NCI-H187 (cell line): ENCODE results near the gene EFNA4.

Experiments used
- DNase-seq, 2 experiments: peaks; one replicate each; lab custom pipeline; 2025; lab: John Stamatoyannopoulos, UW

Gene EFNA4

GRCh38 chr1:155063550-155064110 is at the start of gene EFNA4:
Gene EFNA4, plus strand, starts transcription at chr1:155063740. Its CDS starts 84 bp downstream, at chr1:155063824.
- peak in 1 of 2 experiments; percentile 35 for DNase-seq

- DNase-seq = no peak
Measured at GRCh38 chr1:155014709-155015508, 48.6 kb upstream of the EFNA4 start.

GRCh38 chr1:155015527-155016230 is 47.9 kb upstream of the EFNA4 start:
- DNase-seq = no peak

GRCh38 chr1:155016231-155016831 is 47.2 kb upstream of the EFNA4 start:
- no peak for DNase-seq

GRCh38 chr1:155017041-155017945 is 46.2 kb upstream of the EFNA4 start:
- DNase-seq = peak; percentile 87 to 89

- no peak for DNase-seq
Measured at GRCh38 chr1:155017946-155018316, 45.6 kb upstream of the EFNA4 start.

GRCh38 chr1:155018617-155019348 is 44.8 kb upstream of the EFNA4 start:
- no peak for DNase-seq

GRCh38 chr1:155019377-155020245 is 43.9 kb upstream of the EFNA4 start:
- no peak for DNase-seq

GRCh38 chr1:155022136-155022926 is 41.2 kb upstream of the EFNA4 start:
- DNase-seq = no peak

GRCh38 chr1:155022927-155023236 is 40.7 kb upstream of the EFNA4 start:
- DNase-seq = peak; percentile 21 to 44

- no peak for DNase-seq
Measured at GRCh38 chr1:155023627-155024026, 39.9 kb upstream of the EFNA4 start.

- no peak for DNase-seq
Measured at GRCh38 chr1:155024315-155024714, 39.2 kb upstream of the EFNA4 start.

GRCh38 chr1:155026154-155026553 is 37.4 kb upstream of the EFNA4 start:
- no peak for DNase-seq

GRCh38 chr1:155026588-155026987 is 37.0 kb upstream of the EFNA4 start:
- no peak for DNase-seq

GRCh38 chr1:155029513-155030242 is 33.9 kb upstream of the EFNA4 start:
- DNase-seq = no peak

GRCh38 chr1:155030243-155030795 is 33.2 kb upstream of the EFNA4 start:
- no peak for DNase-seq

- no peak for DNase-seq
Measured at GRCh38 chr1:155030899-155031298, 32.6 kb upstream of the EFNA4 start.

- DNase-seq = no peak
Measured at GRCh38 chr1:155032886-155033285, 30.7 kb upstream of the EFNA4 start.
